HepG2 (cell line): ENCODE measurements around the gene GALNT5. TPM values are rescaled to one million over a fixed set of nuclear protein-coding genes. Genes with fewer than 3 reads are reported as not detected.

ENCODE experiments used
- ATAC-seq: fragments of 200-7000 bp; cut with Tn5 transposase; 3 replicates; pipeline ENCODE4 v1.9.1; 2020; ENCODE audit warnings: mild to moderate bottlenecking, moderate library complexity
- BruUV-seq: library from RNA; stranded (reverse); fragments of 400-500 nt; replicated peaks from 2 replicates; lab custom pipeline; 2021; lab: Mats Ljungman, UMichigan
- CTCF ChIA-PET: fragments of 300-600 bp; formaldehyde crosslinking; extraction: SDS; loops from one replicate; lab custom pipeline; 2021; ENCODE audit warnings: low total read pairs, inconsistent platforms, low intra/inter-chr PET ratio; lab: Yijun Ruan, JAX
- POLR2A ChIA-PET: fragments of 350-600 bp; sonication (Branson Sonifier 250); formaldehyde crosslinking; loops from one replicate; lab custom pipeline; 2020; ENCODE audit warnings: antibody characterized with exemption, inconsistent platforms; lab: Yijun Ruan, JAX
- DNase-seq: peaks from one replicate; pipeline ENCODE4 v3.0.0-alpha.2; 2015; ENCODE audit warnings: low spot score
- FAIRE-seq: peaks from 3 replicates; lab custom pipeline; 2011; peaks lifted over from hg19 to GRCh38; lab: Jason Lieb, UNC
- H2AFZ ChIP-seq: one replicate; pipeline ENCODE4 v1.6.1; 2011; ENCODE audit warnings: low read length, inconsistent platforms
- H3K27ac ChIP-seq: fragments of 300-600 bp; 3 replicates; pipeline ENCODE4 v1.8.0; 2011; ENCODE audit warnings: mixed run types, mild to moderate bottlenecking, mixed read lengths, low read length, inconsistent platforms; ENCODE audit not compliant: insufficient read depth; ENCODE audit errors: extremely low read length
- H3K27me3 ChIP-seq, 2 experiments: fragments of 200-600 bp in 1 of 2; 2 replicates in 1 of 2; 3 replicates in 1 of 2; pipeline versions ENCODE4 v1.6.0 to v1.8.0; 2011; ENCODE audit warnings: low read length in 2 of 2, mild to moderate bottlenecking in 2 of 2, moderate library complexity in 2 of 2, inconsistent platforms in 1 of 2; ENCODE audit not compliant: insufficient read depth in 2 of 2, control insufficient read depth in 1 of 2
- H3K36me3 ChIP-seq, 2 experiments: fragments of 200-600 bp in 1 of 2; replicated peaks in 1 of 2; 2 replicates in 1 of 2; 3 replicates in 1 of 2; pipeline versions ENCODE4 v1.5.1 to v1.8.0; 2011; ENCODE audit warnings: low read length in 2 of 2, inconsistent platforms in 1 of 2; ENCODE audit not compliant: insufficient read depth in 2 of 2, control insufficient read depth in 1 of 2
- H3K4me1 ChIP-seq: 2 replicates; pipeline ENCODE4 v1.5.1; 2012; ENCODE audit warnings: low read length, inconsistent platforms; ENCODE audit not compliant: insufficient read depth
- H3K4me2 ChIP-seq: 2 replicates; pipeline ENCODE4 v1.6.0; 2011; ENCODE audit warnings: low read depth, low read length, inconsistent platforms
- H3K4me3 ChIP-seq, 3 experiments: fragments of 200-600 bp in 1 of 3; sonication (generic), shearing (Covaris generic) in 1 of 3; replicated peaks in 1 of 3; 2 replicates each; pipeline ENCODE4 v1.5.1; 2011 to 2016; ENCODE audit warnings: low read length in 3 of 3, inconsistent platforms in 2 of 3, low read depth in 2 of 3, mild to moderate bottlenecking in 2 of 3, control low read depth in 1 of 3, mixed read lengths in 1 of 3; ENCODE audit not compliant: insufficient read depth in 1 of 3
- H3K79me2 ChIP-seq: one replicate; pipeline ENCODE4 v1.6.1; 2011; ENCODE audit warnings: low read length, inconsistent platforms; ENCODE audit not compliant: insufficient read depth
- H3K9ac ChIP-seq: 2 replicates; pipeline ENCODE4 v1.6.0; 2011; ENCODE audit warnings: mild to moderate bottlenecking, low read depth, low read length, inconsistent platforms; ENCODE audit not compliant: insufficient read depth
- H3K9me3 ChIP-seq: 2 replicates; pipeline ENCODE4 v1.5.1; 2012; ENCODE audit warnings: mild to moderate bottlenecking, low read length
- H4K20me1 ChIP-seq: 2 replicates; pipeline ENCODE4 v1.6.0; 2011; ENCODE audit warnings: inconsistent platforms, mild to moderate bottlenecking, low read length, moderate library complexity; ENCODE audit not compliant: insufficient read depth
- ATF7-NPFF ChIP-seq: sonication (generic); formaldehyde crosslinking; IDR thresholded peaks from 2 replicates; pipeline ENCODE4 v1.8.1; 2023; ENCODE audit warnings: mild to moderate bottlenecking, low read depth, missing genetic modification reagents, moderate library complexity
- BRCA1 ChIP-seq: sonication (generic); formaldehyde crosslinking; IDR thresholded peaks from 2 replicates; pipeline ENCODE4 v1.4.0; 2020; ENCODE audit warnings: missing genetic modification reagents
- CEBPG ChIP-seq: IDR thresholded peaks from 2 replicates; pipeline ENCODE4 v1.6.1; 2016
- DNMT1 ChIP-seq: sonication (generic); formaldehyde crosslinking; IDR thresholded peaks from 2 replicates; pipeline ENCODE4 v1.5.1; 2020; ENCODE audit warnings: mild to moderate bottlenecking, missing genetic modification reagents
- MIXL1 ChIP-seq: IDR thresholded peaks from 2 replicates; pipeline ENCODE4 v1.6.1; 2016
- NPAS2 ChIP-seq: sonication (generic); formaldehyde crosslinking; IDR thresholded peaks from 2 replicates; pipeline ENCODE4 v1.8.0; 2022; ENCODE audit warnings: mild to moderate bottlenecking, missing genetic modification reagents, borderline replicate concordance
- NR3C1 ChIP-seq: sonication (generic); formaldehyde crosslinking; IDR thresholded peaks from 2 replicates; pipeline ENCODE4 v1.4.0; 2020; ENCODE audit warnings: missing genetic modification reagents
- PPARG ChIP-seq: conservative IDR thresholded peaks from 2 replicates; pipeline ENCODE4 v1.6.1; 2016; ENCODE audit warnings: missing biosample characterization, missing genetic modification reagents
- PRDM15 ChIP-seq: sonication (generic); formaldehyde crosslinking; IDR thresholded peaks from 2 replicates; pipeline ENCODE4 v1.4.0; 2020; ENCODE audit warnings: missing genetic modification reagents
- SMAD1 ChIP-seq: sonication (generic); formaldehyde crosslinking; IDR thresholded peaks from 2 replicates; pipeline ENCODE4 v1.4.0; 2020; ENCODE audit warnings: missing genetic modification reagents, low read depth, mild to moderate bottlenecking, borderline replicate concordance
- SMAD9 ChIP-seq: sonication (generic); formaldehyde crosslinking; IDR thresholded peaks from 2 replicates; pipeline ENCODE4 v1.5.1; 2020; ENCODE audit warnings: mild to moderate bottlenecking, missing genetic modification reagents
- SUZ12 ChIP-seq: fragments of 150-350 bp; IDR thresholded peaks from 2 replicates; pipeline ENCODE4 v1.6.1; 2014; ENCODE audit warnings: low read depth, low read length
- ZFP37 ChIP-seq: sonication (generic); formaldehyde crosslinking; IDR thresholded peaks from 2 replicates; pipeline ENCODE4 v1.4.0; 2020; ENCODE audit warnings: missing genetic modification reagents, borderline replicate concordance
- ZFX ChIP-seq: sonication (generic); formaldehyde crosslinking; IDR thresholded peaks from 2 replicates; pipeline ENCODE4 v1.4.0; 2020; ENCODE audit warnings: mild to moderate bottlenecking, low read depth, missing genetic modification reagents, moderate library complexity
- ZNF24 ChIP-seq: fragments of 450-650 bp; IDR thresholded peaks from 2 replicates; pipeline ENCODE4 v1.6.1; 2017; ENCODE audit warnings: antibody characterized with exemption, mild to moderate bottlenecking
- ZNF646 ChIP-seq: sonication (generic); formaldehyde crosslinking; IDR thresholded peaks from 2 replicates; pipeline ENCODE4 v1.9.0; 2021; ENCODE audit warnings: mild to moderate bottlenecking, missing genetic modification reagents
- ZNF775 ChIP-seq: sonication (generic); formaldehyde crosslinking; IDR thresholded peaks from 2 replicates; pipeline ENCODE4 v1.4.0; 2020; ENCODE audit warnings: missing genetic modification reagents, mild to moderate bottlenecking, moderate library complexity, borderline replicate concordance
- ZNF883 ChIP-seq: sonication (generic); formaldehyde crosslinking; IDR thresholded peaks from 2 replicates; pipeline ENCODE4 v1.5.1; 2020; ENCODE audit warnings: mild to moderate bottlenecking, missing genetic modification reagents; ENCODE audit errors: not compliant biosample characterization
- WGBS: methylation state at CpG from one replicate; pipeline ENCODE4 v1.1.6; 2017; ENCODE audit warnings: low lambda C conversion rate; 5-methylcytosine and 5-hydroxymethylcytosine counted together
- in situ Hi-C: cut with HindIII; loops from 2 replicates; pipeline ENCODE4 v1.10.0; 2017; ENCODE audit warnings: low pct_unique_long_range_greater_than_20kb; ENCODE audit not compliant: extremely low pct_ligation_motif_present
- intact Hi-C: fragments of 100-400 bp; cut with micrococcal nuclease; formaldehyde crosslinking; loops from one replicate; pipeline ENCODE4 v1.10.0; 2022; ENCODE audit not compliant: unreplicated experiment
- polyA plus RNA-seq, 8 experiments: library from polyadenylated mRNA; depleted of rRNA in 3 of 8; stranded (reverse) in 7 of 8; unstranded in 1 of 8; fragments of >200 nt; fragmentation: Illumina TruSeq in 4 of 8; extraction: Trizol in 4 of 8; gene quantifications; 2 replicates each; pipeline versions ENCODE4 v1.2.1 to v1.2.3, GENCODE V29; 2011 to 2016; ENCODE audit warnings: low read depth in 4 of 8, missing spikeins in 1 of 8, mixed read lengths in 1 of 8; ENCODE audit not compliant: insufficient read depth in 1 of 8
- total RNA-seq, 5 experiments: library from RNA; depleted of rRNA; stranded (reverse); fragments of >200 nt; fragmentation: Illumina TruSeq; extraction: Trizol; gene quantifications; 2 replicates each; pipeline ENCODE4 v1.2.3, GENCODE V29; 2016; ENCODE audit warnings: low read depth in 1 of 5

Gene GALNT5
- total and polyA plus RNA-seq, 2 of the 13 experiments (the other 11 are each of a cell fraction or from before 2014, with no cell fraction given), result not detected

DNA sequence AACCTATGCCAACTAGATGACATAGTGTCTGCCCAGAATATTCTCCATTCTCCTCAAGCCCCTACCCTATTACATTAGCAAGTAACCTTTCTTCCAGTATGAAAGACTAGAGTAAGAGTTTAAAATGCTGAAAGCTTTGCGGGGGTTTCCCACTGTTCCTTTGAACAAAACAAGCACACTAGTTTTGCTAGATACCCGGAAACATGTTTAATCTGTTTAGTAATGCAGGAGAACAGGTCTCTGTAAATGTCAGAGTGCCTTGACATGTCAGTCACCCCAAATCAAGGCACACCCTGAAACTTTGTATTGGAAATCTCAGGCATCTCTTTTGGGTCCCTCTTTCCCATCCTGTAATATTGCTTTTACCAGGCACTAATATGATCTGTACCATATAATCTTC is 11.6 kb downstream of the GALNT5 start:
- Histone ChIP-seq H3K36me3 (no peaks in the 10 kb centered on the region), H3K4me2 (no peak overlapping the region), H3K27me3 (no peaks in the 10 kb centered on the region), H3K27ac (no peak overlapping the region), H2AFZ (no peak overlapping the region), H3K9ac (no peak overlapping the region), H4K20me1 (no peaks in the 10 kb centered on the region), H3K4me3 (no peak overlapping the region), H3K4me1 (no peaks in the 10 kb centered on the region), H3K9me3 (no peaks in the 10 kb centered on the region), H3K79me2 (no peaks in the 10 kb centered on the region)
- intact Hi-C loops (no loop called here), in situ Hi-C loops (no loop called here)
- DNase-seq, result no peak
- ATAC-seq, result no peak
- ChIA-PET CTCF (no interaction called here), POLR2A (no interaction called here)
- 4% methylated on average over 2 of the region's 2 CpGs for WGBS
- no peak for FAIRE-seq
- no TSS peak for BruUV-seq
- TF ChIP-seq CEBPG (no peak), NPAS2 (no peak), NR3C1 (CRISPR knock-in tag) (no peak), ZNF775 (CRISPR knock-in tag) (no peak), PPARG (CRISPR knock-in tag) (no peak), MIXL1 (CRISPR knock-in tag) (no peak), ZFX (no peak), SMAD1 (no peak), SUZ12 (no peak), ZNF24 (no peak), BRCA1 (CRISPR knock-in tag) (no peak), ATF7-NPFF (CRISPR knock-in tag) (no peak), SMAD9 (CRISPR knock-in tag) (no peak), ZNF883 (no peak), PRDM15 (CRISPR knock-in tag) (no peak), ZNF646 (no peak), DNMT1 (CRISPR knock-in tag) (no peak), ZFP37 (CRISPR knock-in tag) (no peak)
